Mucosa of descending colon (tissue), 3 donors: Measurements from ENCODE around the gene MIER2. TPM values are rescaled to one million over a fixed set of nuclear protein-coding genes. Genes with fewer than 3 reads are reported as not detected.

ENCODE experiments used
- ATAC-seq: fragments of 200-7000 bp; cut with Tn5 transposase; one replicate; pipeline ENCODE4 v1.9.1; 2020; ENCODE audit warnings: mild to moderate bottlenecking, moderate library complexity
- DNase-seq, 3 donors: peaks; one replicate each; pipeline ENCODE4 v3.0.0-alpha.2; 2020
- H3K36me3 ChIP-seq: fragments of 200-600 bp; one replicate; pipeline ENCODE4 v1.8.0; 2021; ENCODE audit warnings: low read depth, mild to moderate bottlenecking
- H3K4me1 ChIP-seq: fragments of 200-600 bp; one replicate; pipeline ENCODE4 v1.8.0; 2021; ENCODE audit warnings: low read depth, mild to moderate bottlenecking
- H3K4me3 ChIP-seq: fragments of 200-600 bp; one replicate; pipeline ENCODE4 v1.8.0; 2021; ENCODE audit warnings: mild to moderate bottlenecking
- H3K9me3 ChIP-seq: fragments of 200-600 bp; one replicate; pipeline ENCODE4 v1.8.0; 2021; ENCODE audit warnings: mild to moderate bottlenecking
- intact Hi-C, 2 donors: fragments of 100-400 bp; cut with DNase I in 1 of 2; cut with micrococcal nuclease in 1 of 2; formaldehyde crosslinking; loops; one replicate each; pipeline versions ENCODE4 v1.11.0 to v1.11.1; 2022; cut with DNase I, micrococcal nuclease
- total RNA-seq, 3 donors: library from RNA; stranded (reverse); fragmentation: NEBNext Ultra II Directional in 2 of 3; extraction: Animal tissue kit (Norgen Biotek cat#: 25700) in 2 of 3; gene quantifications; one replicate each; pipeline versions ENCODE4 v1.2.1 to v1.2.4, GENCODE V29; 2021 to 2023
- TF ChIP-seq, protein P1 (sequence below): fragments of 200-600 bp; IDR thresholded peaks from one replicate; pipeline ENCODE4 v1.8.0; 2022; ENCODE audit warnings: antibody characterized with exemption, mild to moderate bottlenecking
- donor health status: DM: no; HTN: no; CAD: no; lungs with moderate emphysema.
- donor health status: DM: no; HTN: no; CAD: no.
- donor health status: DM: no; HTN: yes; CAD: no.

MIER2 gene
- total RNA-seq, 3 donors from 2014 or later = 13.4 to 28.3 (median 13.7) TPM

GRCh38 chr19:281156-281853 lies 63.3 kb downstream of the MIER2 start:
- no peak for ATAC-seq
- TF ChIP-seq, protein P1, sequence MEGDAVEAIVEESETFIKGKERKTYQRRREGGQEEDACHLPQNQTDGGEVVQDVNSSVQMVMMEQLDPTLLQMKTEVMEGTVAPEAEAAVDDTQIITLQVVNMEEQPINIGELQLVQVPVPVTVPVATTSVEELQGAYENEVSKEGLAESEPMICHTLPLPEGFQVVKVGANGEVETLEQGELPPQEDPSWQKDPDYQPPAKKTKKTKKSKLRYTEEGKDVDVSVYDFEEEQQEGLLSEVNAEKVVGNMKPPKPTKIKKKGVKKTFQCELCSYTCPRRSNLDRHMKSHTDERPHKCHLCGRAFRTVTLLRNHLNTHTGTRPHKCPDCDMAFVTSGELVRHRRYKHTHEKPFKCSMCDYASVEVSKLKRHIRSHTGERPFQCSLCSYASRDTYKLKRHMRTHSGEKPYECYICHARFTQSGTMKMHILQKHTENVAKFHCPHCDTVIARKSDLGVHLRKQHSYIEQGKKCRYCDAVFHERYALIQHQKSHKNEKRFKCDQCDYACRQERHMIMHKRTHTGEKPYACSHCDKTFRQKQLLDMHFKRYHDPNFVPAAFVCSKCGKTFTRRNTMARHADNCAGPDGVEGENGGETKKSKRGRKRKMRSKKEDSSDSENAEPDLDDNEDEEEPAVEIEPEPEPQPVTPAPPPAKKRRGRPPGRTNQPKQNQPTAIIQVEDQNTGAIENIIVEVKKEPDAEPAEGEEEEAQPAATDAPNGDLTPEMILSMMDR = no peak
- H3K36me3 ChIP-seq = no peaks in the 10 kb centered on the region
- H3K4me1 ChIP-seq = peaks cover 2% of the 10 kb centered on the region
- no peak for DNase-seq
- no peak overlapping the region for H3K4me3 ChIP-seq
- intact Hi-C loops = no loop called here
- H3K9me3 ChIP-seq = no peaks in the 10 kb centered on the region

GRCh38 chr19:280541-281009 lies 64.0 kb downstream of the MIER2 start:
- no peak for ATAC-seq
- TF ChIP-seq, protein P1 = no peak
- no peaks in the 10 kb centered on the region for H3K36me3 ChIP-seq
- intact Hi-C loops = no loop called here
- H3K4me3 ChIP-seq = no peak overlapping the region
- H3K9me3 ChIP-seq = no peaks in the 10 kb centered on the region
- no peak for DNase-seq
- peaks cover 2% of the 10 kb centered on the region for H3K4me1 ChIP-seq

DNA sequence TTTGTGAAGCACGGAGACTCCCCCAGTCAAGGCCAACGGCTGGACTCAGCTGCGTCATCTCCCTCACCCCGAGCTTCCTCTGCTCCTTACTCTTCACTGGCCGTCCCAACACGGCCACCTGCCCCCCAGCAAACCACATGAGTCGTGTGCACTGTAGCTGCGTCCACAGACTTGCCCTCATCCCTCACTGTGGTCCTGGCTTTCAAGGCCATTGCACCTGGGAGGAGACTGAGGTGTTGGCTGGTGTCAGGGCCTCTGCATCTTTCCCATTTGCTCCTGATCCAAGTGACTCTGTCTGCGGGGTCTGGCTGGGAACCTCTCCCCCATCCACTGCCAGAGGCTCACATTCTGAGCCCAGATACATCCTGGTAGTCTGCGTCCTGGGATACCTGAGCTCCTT lies 64.9 kb downstream of the MIER2 start:
- no peak for ATAC-seq
- DNase-seq = no peak
- Histone ChIP-seq H3K36me3 (no peaks in the 10 kb centered on the region), H3K4me1 (peaks cover 2% of the 10 kb centered on the region), H3K4me3 (no peak overlapping the region), H3K9me3 (no peaks in the 10 kb centered on the region)
- TF ChIP-seq, protein P1 = no peak
- intact Hi-C loops = no loop called here

DNA sequence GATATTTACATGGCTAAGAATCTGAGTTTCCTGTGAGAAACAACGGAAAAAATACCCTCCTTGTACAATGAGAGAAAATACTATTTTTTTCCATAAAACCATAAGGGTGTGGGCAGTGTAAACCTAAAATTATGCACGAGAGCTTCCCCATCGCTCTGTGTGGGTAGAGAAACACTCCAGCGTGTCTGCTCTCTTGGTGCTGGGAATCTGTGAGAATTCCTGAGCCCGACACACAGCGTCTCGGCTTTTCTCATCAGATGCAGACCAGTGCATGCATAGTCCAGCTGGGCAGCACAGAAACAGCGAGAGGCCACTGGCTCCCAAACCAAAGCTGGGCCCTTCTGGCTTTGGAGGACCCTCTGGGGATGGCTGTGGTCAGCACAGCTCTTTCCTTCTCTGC lies 65.4 kb downstream of the MIER2 start:
- TF ChIP-seq, protein P1 = no peak
- H3K4me3 ChIP-seq = no peak overlapping the region
- peaks cover 2% of the 10 kb centered on the region for H3K4me1 ChIP-seq
- no peak for DNase-seq
- ATAC-seq = no peak
- no peaks in the 10 kb centered on the region for H3K9me3 ChIP-seq
- no peaks in the 10 kb centered on the region for H3K36me3 ChIP-seq
- intact Hi-C loops = no loop called here

DNA sequence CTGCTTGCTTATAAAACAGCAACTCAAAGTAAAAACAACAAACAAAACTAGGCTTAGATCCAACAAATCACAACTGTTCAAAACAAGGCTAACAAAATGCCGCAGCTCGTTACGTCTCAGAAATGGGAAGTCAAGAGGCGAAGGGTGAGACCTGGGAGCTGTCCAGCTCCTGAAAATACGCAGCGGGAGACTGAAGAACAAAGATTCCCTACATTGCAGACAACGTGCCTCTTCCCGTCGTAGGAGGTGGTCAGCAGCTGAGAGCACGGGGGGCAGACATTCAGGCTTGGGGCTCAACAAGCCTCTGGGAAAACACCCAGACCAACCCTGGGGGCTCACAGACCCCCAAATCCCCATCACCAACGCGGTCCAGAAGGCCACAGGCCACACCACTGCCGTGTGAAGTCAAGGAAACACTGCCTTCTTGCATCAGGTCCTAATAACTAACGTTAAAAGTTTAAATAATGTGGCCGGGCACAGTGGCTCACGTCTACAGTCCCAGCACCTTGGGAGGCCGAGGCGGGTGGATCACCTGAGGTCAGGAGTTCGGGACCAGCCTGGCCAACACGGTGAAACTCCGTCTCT lies 66.9 kb downstream of the MIER2 start:
- ATAC-seq (no peak), DNase-seq (no peak)
- H3K36me3 ChIP-seq = no peaks in the 10 kb centered on the region
- intact Hi-C loops = no loop called here
- H3K4me3 ChIP-seq = no peak overlapping the region
- peaks cover 2% of the 10 kb centered on the region for H3K4me1 ChIP-seq
- no peaks in the 10 kb centered on the region for H3K9me3 ChIP-seq
- TF ChIP-seq, protein P1 = no peak
